PFSK-1 (cell line): ENCODE results near the gene SEMA4G.

Experiments used
- FOXP2 ChIP-seq: optimal IDR thresholded peaks from 2 replicates; pipeline ENCODE3; 2011; ENCODE audit warnings: borderline replicate concordance, control low read depth, inconsistent platforms; ENCODE audit not compliant: insufficient read depth; ENCODE audit errors: extremely low read length, extremely low read depth
- REST ChIP-seq, 2 experiments: IDR thresholded peaks; 2 replicates each; pipeline versions ENCODE4 v1.6.1 to v1.8.0; 2011 to 2012; ENCODE audit warnings: low read depth in 2 of 2, low read length in 2 of 2, control low read depth in 1 of 2, inconsistent platforms in 1 of 2, mild to moderate bottlenecking in 1 of 2, moderate library complexity in 1 of 2; ENCODE audit not compliant: insufficient read depth in 1 of 2
- SIN3A ChIP-seq: IDR thresholded peaks from 2 replicates; pipeline ENCODE4 v1.6.1; 2012; ENCODE audit warnings: mild to moderate bottlenecking, low read length, moderate library complexity, borderline replicate concordance; ENCODE audit not compliant: insufficient read depth
- TAF1 ChIP-seq: IDR thresholded peaks from 2 replicates; pipeline ENCODE4 v1.6.1; 2012; ENCODE audit warnings: low read length, control low read depth, borderline replicate concordance; ENCODE audit not compliant: insufficient read depth

- TF ChIP-seq SIN3A (no peak), FOXP2 (no peak), TAF1 (no peak), REST (IDR thresholded peaks at IDR 0.05; ENCODE audit: insufficient read depth in 1 of 2, low read depth in 2 of 2, low read length in 2 of 2) (no peak)
These were observed 3.7 kb downstream of the SEMA4G start for GRCh38 chr10:100972904-100973535.
